Gastroesophageal sphincter (tissue), 3 donors: Measurements from ENCODE around the gene DNAJB6.

Experiments used
- CTCF ChIP-seq, 4 experiments: fragments of 200-600 bp in 2 of 4; fragments of 450-650 bp in 2 of 4; sonication (generic) in 1 of 4; IDR thresholded peaks; one replicate each; pipeline ENCODE4 v1.5.1; 2017 to 2019; ENCODE audit warnings: antibody characterized with exemption in 4 of 4, mild to moderate bottlenecking in 2 of 4, moderate library complexity in 2 of 4
- EP300 ChIP-seq: sonication (generic); formaldehyde crosslinking; IDR thresholded peaks from one replicate; pipeline ENCODE4 v1.6.1; 2017; ENCODE audit warnings: antibody characterized with exemption, mild to moderate bottlenecking
- POLR2A ChIP-seq, 2 donors: fragments of 450-650 bp; IDR thresholded peaks; one replicate each; pipeline ENCODE4 v1.6.1; 2017; ENCODE audit warnings: antibody characterized with exemption in 2 of 2, mild to moderate bottlenecking in 2 of 2, moderate library complexity in 1 of 2

- no peak for TF ChIP-seq EP300
- TF ChIP-seq CTCF (IDR thresholded peaks at IDR 0.05): no peak
- TF ChIP-seq POLR2A (IDR thresholded peaks at IDR 0.05): no peak
Measured at GRCh38 chr7:157360483-157361025, 23.8 kb downstream of the DNAJB6 start.
